Osteoblast (primary cell): ENCODE measurements around the gene MEGF9. TPM values are rescaled to one million over a fixed set of nuclear protein-coding genes. Genes with fewer than 3 reads are reported as not detected.

ENCODE experiments used
- DNase-seq: peaks from one replicate; pipeline ENCODE4 v3.0.0; 2011; ENCODE audit warnings: low spot score, mixed read lengths; ENCODE audit not compliant: insufficient read length; ENCODE audit errors: missing footprints
- H2AFZ ChIP-seq: 2 replicates; pipeline ENCODE4 v1.6.0; 2011; ENCODE audit warnings: mild to moderate bottlenecking, low read length
- H3K27ac ChIP-seq: 2 replicates; pipeline ENCODE4 v1.5.1; 2011; ENCODE audit warnings: mild to moderate bottlenecking, low read depth, low read length, moderate library complexity
- H3K27me3 ChIP-seq: 2 replicates; pipeline ENCODE4 v1.6.0; 2012; ENCODE audit warnings: mild to moderate bottlenecking, control low read depth, inconsistent platforms, low read length, moderate library complexity; ENCODE audit not compliant: insufficient read depth
- H3K36me3 ChIP-seq: 2 replicates; pipeline ENCODE4 v1.5.1; 2011; ENCODE audit warnings: mild to moderate bottlenecking, low read length, control low read depth, moderate library complexity; ENCODE audit not compliant: insufficient read depth
- H3K4me1 ChIP-seq: 2 replicates; pipeline ENCODE4 v1.5.1; 2011; ENCODE audit warnings: mild to moderate bottlenecking, low read length, control low read depth, moderate library complexity; ENCODE audit not compliant: insufficient read depth
- H3K4me2 ChIP-seq: 2 replicates; pipeline ENCODE4 v1.6.0; 2011; ENCODE audit warnings: mild to moderate bottlenecking, low read length; ENCODE audit not compliant: insufficient read depth
- H3K4me3 ChIP-seq: fragments of 200-600 bp; sonication (generic); 3 replicates; pipeline ENCODE4 v1.5.1; 2012; ENCODE audit warnings: mild to moderate bottlenecking, low read length, inconsistent platforms; ENCODE audit not compliant: insufficient read depth
- H3K79me2 ChIP-seq: 2 replicates; pipeline ENCODE4 v1.6.0; 2012; ENCODE audit warnings: mild to moderate bottlenecking, low read length, control low read depth, inconsistent platforms; ENCODE audit not compliant: insufficient read depth
- H3K9me3 ChIP-seq: 2 replicates; pipeline ENCODE4 v1.5.1; 2011; ENCODE audit warnings: low read depth, low read length, control low read depth
- H4K20me1 ChIP-seq: 2 replicates; pipeline ENCODE4 v1.6.0; 2012; ENCODE audit warnings: mild to moderate bottlenecking, low read length, control low read depth; ENCODE audit not compliant: insufficient read depth
- total RNA-seq: library from RNA; depleted of rRNA; stranded (reverse); fragments of >200 nt; gene quantifications from 2 replicates; pipeline ENCODE4 v1.2.3, GENCODE V29; 2012
- TF ChIP-seq, protein P1 (sequence below): IDR thresholded peaks from 2 replicates; pipeline ENCODE4 v1.5.1; 2011; ENCODE audit warnings: mild to moderate bottlenecking, low read depth, low read length, moderate library complexity; ENCODE audit errors: extremely low read depth

Gene MEGF9
- total RNA-seq, 1 donor = 10.9 TPM

DNA sequence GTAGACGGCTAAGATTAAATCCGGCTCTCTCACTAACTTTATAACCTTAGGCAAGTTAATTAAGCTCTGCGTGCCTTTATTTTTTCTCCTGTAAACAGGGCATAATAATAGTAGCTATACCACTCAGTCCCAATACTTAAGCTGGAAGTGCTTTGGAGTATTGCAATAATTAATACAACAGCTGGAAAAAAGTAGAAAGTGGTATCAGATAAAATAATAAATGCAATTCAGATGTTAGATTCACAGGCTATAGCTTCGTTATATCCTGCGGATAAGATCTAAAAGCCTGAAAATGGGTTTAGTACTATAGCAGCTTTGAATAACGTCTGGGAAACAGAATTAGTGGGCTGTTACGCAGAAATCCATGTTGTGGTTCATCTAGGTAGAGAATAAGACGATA is 51.8 kb downstream of the MEGF9 start:
- no peak overlapping the region for H3K4me3 ChIP-seq
- no peaks in the 10 kb centered on the region for H3K27me3 ChIP-seq
- TF ChIP-seq, protein P1, sequence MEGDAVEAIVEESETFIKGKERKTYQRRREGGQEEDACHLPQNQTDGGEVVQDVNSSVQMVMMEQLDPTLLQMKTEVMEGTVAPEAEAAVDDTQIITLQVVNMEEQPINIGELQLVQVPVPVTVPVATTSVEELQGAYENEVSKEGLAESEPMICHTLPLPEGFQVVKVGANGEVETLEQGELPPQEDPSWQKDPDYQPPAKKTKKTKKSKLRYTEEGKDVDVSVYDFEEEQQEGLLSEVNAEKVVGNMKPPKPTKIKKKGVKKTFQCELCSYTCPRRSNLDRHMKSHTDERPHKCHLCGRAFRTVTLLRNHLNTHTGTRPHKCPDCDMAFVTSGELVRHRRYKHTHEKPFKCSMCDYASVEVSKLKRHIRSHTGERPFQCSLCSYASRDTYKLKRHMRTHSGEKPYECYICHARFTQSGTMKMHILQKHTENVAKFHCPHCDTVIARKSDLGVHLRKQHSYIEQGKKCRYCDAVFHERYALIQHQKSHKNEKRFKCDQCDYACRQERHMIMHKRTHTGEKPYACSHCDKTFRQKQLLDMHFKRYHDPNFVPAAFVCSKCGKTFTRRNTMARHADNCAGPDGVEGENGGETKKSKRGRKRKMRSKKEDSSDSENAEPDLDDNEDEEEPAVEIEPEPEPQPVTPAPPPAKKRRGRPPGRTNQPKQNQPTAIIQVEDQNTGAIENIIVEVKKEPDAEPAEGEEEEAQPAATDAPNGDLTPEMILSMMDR = no peak
- no peaks in the 10 kb centered on the region for H3K9me3 ChIP-seq
- H3K79me2 ChIP-seq = no peaks in the 10 kb centered on the region
- no peak for DNase-seq
- H2AFZ ChIP-seq = no peak overlapping the region
- H4K20me1 ChIP-seq = no peaks in the 10 kb centered on the region
- no peak overlapping the region for H3K27ac ChIP-seq
- H3K4me1 ChIP-seq = no peaks in the 10 kb centered on the region
- no peaks in the 10 kb centered on the region for H3K36me3 ChIP-seq
- no peak overlapping the region for H3K4me2 ChIP-seq

DNA sequence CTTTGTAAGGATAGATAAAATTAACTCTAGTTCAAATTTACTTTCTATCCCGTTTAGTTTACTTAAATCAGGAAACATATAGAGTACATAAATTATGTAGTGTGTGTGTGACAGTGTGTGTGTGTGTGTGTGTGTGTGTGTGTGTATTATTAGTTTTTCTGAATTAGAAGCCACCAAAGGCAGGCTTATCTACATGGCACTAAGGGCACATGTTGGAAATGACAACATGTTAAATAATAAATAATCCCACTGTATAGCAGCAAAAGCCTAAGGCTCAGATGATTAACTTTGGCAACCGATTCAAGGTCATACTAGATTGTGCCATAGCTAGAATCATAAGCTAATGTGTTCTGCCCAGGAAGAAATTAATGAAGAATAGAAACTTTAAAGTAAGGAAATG is 54.6 kb downstream of the MEGF9 start:
- no peaks in the 10 kb centered on the region for H3K9me3 ChIP-seq
- no peaks in the 10 kb centered on the region for H3K27me3 ChIP-seq
- no peak overlapping the region for H3K4me2 ChIP-seq
- TF ChIP-seq, protein P1 = no peak
- H3K36me3 ChIP-seq = no peaks in the 10 kb centered on the region
- H2AFZ ChIP-seq = no peak overlapping the region
- H4K20me1 ChIP-seq = no peaks in the 10 kb centered on the region
- no peak overlapping the region for H3K4me3 ChIP-seq
- DNase-seq = no peak
- no peaks in the 10 kb centered on the region for H3K79me2 ChIP-seq
- H3K4me1 ChIP-seq = no peaks in the 10 kb centered on the region
- H3K27ac ChIP-seq = no peak overlapping the region

DNA sequence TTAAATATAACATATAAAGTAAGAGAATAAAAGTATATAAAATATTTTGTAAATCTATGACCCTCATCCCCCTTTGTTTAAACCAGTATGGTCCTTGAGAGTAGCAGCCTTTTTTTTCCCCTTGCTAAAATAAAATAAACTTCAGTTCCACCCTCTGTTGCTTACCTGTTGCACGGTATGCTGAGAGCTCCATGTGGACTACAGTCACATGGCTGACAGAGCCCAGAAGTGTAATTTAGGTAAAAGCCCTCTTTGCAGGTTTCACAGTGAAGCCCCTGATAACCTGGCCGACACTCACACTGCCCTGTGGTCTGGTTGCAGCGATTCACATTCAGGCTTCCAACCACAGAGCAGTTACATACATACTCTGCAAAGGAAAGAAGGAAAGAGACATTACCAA is 55.1 kb downstream of the MEGF9 start:
- H3K4me3 ChIP-seq = no peak overlapping the region
- no peaks in the 10 kb centered on the region for H3K36me3 ChIP-seq
- no peak overlapping the region for H2AFZ ChIP-seq
- no peak overlapping the region for H3K4me2 ChIP-seq
- H4K20me1 ChIP-seq = no peaks in the 10 kb centered on the region
- H3K79me2 ChIP-seq = no peaks in the 10 kb centered on the region
- H3K27ac ChIP-seq = no peak overlapping the region
- H3K4me1 ChIP-seq = no peaks in the 10 kb centered on the region
- no peaks in the 10 kb centered on the region for H3K9me3 ChIP-seq
- H3K27me3 ChIP-seq = no peaks in the 10 kb centered on the region
- TF ChIP-seq, protein P1 = no peak
- DNase-seq = no peak

DNA sequence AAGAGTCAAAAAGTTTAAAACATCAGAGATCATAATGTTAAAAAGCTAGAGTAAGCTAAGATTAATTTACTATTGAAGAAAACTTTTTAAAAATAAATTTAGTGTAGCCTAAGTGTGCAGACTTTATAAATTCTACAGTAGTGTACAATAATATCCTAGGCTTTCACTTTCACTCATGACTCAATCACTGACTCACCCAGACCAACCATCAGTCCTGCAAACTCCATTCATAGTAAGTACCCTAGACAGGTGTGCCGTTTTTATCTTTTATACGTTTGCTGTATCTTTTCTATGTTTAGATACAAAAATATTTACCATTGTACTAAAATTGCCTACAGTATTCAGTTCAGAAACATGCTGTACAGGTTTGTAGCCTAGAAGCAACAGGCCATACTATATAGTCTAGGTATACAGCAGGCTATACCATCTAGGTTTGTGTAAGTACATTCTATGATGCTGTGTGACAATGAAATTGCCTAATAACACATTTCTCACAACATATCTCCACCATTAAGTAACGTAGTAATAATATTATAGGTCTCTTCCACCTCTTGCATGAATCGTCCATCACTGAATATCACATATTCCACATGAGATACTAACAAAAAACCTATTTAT is 59.2 kb downstream of the MEGF9 start:
- Histone ChIP-seq H3K9me3 (no peaks in the 10 kb centered on the region), H3K4me2 (no peak overlapping the region), H3K79me2 (no peaks in the 10 kb centered on the region), H3K36me3 (no peaks in the 10 kb centered on the region), H3K27me3 (no peaks in the 10 kb centered on the region), H3K27ac (no peak overlapping the region), H3K4me3 (no peak overlapping the region), H2AFZ (no peak overlapping the region), H4K20me1 (no peaks in the 10 kb centered on the region), H3K4me1 (no peaks in the 10 kb centered on the region)
- TF ChIP-seq, protein P1 = no peak
- no peak for DNase-seq
